Endothelial cell of hepatic sinusoid (primary cell): Measurements from ENCODE around the gene NT5M.

Experiments
- in situ Hi-C: cut with HindIII; loops from 2 replicates; pipeline ENCODE4 v1.10.0; 2017; ENCODE audit warnings: low sequenced_read_pairs

Gene NT5M

DNA sequence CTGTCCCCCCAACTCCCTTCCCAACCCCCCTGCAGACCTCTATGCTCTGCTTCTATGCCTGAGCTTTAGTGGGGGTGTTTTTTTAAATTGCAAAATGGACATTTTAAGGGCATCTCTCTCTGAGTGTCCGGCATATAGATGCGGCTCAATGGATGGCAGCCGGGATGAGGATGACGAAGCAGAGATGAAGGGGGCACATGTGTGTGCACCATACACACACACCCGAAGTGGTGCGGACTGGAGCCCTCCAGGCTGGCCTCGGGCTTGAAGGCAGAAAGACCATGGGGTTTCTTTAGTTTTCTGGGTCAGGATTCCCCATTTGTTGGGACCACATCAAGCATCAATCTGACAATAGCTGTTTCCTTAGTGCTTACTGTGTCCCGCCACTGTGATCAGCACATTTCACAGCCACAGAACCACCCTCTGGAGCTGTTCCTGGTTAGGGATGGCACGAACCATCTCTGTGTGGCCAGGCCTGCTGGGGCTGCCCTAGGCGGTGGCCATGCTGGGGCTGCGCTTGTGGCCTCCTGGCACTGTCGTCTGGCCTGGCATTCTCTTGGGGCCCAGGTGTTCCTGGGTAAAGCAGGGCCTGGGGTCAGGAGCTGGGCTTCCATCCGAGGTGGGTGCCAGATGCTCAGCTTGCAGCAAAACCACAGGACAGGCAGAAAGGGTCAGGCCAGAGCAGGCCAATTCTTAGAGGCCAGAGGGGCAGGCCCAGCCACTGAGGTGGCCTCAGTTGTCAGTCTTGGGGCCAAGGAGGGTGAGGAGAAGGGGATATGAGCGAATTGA, 49.9 kb downstream of the NT5M start:
- in situ Hi-C loops = no loop called here

DNA sequence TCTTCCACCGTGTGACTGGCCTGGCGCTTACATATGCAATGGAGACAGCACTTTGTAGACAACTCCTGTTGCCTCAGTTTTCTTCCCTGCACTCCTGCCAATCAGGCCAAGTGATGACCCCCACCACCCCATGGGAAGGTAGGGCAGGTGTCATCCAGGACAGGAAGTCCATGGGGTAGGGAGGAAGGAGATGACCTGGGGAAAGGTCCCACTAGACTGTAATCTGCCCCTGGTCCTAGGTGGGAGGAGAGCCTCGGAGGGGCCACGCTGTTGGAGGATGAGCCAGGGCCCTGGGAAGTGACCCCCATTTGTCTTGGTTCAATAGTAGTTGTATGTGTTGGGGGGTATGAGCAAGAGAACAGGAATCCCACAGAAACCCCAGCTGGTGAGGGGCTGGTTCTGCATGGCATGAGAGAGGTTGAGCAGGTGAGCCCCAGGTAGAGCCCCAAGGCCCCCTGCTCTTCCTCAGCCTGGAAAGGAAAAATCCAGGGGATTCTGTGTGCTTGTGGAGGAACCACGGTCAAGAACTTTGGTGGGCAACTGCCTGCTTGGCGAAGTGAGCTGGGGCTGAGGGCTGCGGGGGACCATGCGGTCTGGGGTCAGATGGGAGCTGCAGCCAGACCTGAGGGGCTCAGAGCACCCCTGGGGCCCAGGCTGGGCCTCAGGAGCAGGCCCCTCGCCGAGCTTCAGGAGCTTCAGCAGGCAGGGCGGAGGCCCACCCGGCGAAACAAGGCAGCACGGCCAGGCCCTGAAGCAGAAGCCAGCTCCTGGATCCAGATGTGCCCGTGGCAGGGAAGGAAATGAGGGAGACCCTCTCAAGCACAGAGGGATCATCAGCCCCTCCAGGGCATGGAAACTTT, 50.7 kb downstream of the NT5M start:
- in situ Hi-C loops = no loop called here

DNA sequence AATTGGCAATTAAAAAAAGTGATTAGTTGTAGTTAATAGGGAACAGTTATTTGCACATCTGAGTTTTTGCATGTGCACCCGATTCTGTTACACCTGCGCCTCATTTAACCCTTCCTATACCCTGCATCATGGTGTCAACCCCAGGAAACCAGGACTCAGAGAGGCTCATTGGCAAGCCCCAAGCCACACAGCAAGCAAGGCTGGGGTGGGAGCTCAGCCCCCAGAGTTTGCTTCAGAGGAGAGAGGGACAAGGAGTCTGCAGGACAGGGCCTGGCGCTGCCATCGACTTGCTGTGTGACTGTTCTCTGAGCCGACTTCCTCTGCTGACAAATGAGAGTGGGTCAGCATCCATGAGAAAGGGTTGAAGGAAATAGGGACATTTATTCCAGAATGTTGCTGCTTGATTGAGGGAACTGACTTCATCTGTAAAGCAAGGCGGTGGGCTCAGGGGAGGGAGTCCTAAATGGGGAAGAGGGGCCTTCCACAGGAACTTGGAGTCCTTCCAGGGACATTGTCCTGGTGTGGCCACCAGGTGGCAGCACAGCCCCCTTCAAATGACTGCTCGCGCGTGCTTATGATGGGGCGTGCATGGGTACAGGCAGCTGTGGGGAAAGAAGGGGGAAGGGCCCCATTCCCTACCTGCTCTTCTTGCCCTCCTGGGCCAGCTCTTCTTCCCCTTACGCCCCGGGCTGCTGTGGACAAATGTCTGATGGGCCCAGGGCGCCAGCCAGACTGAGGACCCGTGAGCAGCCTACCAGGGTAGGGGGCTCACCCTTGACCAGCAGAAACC, 51.6 kb downstream of the NT5M start:
- in situ Hi-C loops = no loop called here

DNA sequence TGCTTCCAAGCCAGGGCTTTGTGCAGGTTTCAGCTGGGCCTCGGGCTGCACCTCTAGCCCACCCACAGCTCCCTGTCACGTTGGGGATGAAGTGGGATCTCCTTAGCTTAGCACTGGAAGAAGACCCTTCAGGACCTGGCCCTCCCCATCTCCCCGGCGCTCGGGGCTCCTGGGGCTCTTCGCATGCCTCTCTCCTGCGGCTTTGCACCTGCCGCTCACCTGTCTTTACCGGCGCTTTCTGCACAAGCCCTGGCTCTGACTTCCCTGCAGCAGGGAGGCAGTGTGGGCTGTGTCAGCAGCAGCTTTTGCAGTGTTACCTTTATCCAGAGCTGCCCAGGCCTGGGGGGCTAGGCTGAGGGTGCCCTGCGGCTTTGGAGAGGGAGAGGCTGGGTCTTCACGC, 52.3 kb downstream of the NT5M start:
- in situ Hi-C loops = no loop called here

DNA sequence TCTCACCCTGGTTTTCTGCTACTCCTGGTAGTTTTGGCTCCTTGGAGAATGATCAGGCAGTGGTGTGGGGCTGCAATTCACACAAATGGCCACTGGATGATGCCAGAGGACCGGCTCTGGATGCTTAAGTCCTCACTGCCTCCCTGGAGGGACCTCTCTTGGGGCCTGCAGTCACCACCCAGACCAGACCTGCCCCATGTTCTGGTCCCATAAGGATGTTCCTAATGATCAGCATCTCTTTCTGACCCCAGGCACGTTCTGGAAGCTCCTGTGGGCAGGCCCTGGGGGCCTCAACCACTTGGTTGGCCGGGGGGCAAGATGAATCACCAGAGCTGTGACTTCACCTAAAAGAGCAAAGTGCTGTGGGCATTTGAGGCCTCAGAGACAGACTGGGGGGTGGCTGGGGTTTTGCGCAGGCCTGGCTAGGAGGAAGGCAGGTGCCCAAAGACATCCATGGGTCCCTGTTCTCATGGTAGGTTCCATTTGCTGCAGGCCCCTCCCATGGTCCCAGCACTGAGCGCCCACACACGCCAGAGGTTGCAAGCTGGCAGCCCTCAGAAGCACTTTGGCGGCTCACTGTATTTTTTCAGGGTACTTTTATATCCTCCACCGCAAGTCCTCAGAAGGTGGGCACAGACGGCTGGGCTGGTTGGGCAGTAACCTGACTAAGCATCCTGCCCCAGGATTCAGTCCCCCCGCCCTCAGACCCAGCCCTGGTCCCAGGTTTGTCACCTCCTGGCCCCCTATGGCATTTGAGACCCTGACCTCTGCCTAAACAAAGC, 53.2 kb downstream of the NT5M start:
- in situ Hi-C loops = no loop called here

DNA sequence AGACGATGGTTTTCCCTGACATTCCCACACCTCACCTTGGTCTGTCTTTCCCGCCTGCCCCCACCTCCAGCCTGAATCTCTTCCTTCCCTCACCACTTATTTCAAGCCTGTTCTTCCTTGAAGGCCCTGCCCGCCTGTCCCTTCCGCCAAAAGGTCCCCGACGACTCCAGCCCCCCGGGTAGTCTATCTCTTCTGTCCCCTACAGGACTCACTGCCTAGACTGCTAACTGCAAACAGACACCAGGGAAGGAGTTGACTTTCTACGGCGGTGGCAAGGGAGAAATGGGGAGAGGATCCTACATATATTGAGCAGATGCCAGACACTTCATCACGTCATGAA, 53.7 kb downstream of the NT5M start:
- in situ Hi-C loops = no loop called here

DNA sequence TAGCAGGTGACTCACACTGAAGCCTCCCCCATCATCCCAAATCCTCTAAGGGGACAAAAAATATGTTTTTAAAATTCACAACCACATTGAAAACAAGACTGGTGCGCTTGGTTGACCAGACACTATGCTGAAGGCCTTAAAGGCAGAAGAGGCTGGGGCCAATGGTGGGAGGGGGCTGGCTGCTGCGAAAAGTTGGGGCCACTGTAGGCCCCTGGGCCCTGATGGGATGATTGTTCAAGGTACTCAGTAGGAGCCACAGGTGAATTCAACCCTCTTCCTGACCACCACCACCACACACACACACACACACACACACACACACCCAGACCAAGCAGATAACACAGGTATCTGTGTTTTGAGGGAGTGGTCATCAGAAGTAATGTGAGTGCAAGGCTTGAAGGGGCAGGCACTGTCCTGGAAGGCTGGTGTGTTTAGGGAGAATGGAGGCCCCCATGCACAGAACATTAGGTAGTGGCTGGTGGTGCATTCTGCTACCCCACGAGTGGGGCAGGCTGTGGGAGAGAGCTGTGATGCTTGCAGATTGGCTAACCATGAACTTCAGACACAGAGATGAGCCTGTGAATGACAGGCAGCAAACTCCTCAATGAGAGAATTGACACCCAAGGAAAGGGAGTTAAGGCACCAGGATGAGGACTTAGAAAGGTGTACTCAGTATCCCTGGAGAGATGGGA, 55.0 kb downstream of the NT5M start:
- in situ Hi-C loops = no loop called here

DNA sequence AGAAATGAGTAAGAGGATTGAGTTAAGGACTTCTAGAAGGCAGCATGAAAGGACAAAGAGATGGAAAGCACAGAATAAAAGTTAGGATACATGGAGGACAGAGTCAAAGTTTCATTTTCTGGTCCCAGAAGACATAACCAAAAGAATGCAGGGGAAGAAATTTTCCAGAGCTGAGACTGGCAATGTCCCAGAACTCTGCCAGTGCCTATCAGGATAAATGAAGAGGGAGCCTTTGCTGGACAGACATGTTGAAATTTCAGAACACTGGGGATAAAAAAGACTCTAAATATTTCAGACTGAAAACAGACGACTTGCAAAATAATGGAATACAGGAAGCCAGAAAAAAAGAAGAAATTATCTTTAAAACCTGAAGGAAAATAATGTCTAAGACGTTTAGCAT, 55.7 kb downstream of the NT5M start:
- in situ Hi-C loops = no loop called here

DNA sequence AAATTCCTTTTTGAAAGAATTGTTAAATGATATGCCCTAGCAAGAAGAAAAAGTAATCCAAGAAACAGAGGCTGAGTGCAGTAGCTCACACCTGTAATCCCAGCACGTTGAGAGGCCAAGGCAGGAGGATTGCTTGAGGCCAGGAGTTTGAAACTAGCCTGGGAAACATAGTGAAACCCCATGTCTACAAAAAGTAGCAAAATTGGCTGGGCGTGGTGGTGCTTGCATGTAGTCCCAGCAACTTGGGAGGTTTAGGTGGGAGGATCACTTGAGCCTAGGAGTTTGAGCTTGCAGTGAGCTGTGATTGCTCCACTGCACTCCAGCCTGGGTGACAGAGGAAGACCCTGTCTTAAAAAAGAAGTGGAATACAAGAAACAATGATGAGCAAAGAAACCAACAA, 56.1 kb downstream of the NT5M start:
- in situ Hi-C loops = no loop called here

DNA sequence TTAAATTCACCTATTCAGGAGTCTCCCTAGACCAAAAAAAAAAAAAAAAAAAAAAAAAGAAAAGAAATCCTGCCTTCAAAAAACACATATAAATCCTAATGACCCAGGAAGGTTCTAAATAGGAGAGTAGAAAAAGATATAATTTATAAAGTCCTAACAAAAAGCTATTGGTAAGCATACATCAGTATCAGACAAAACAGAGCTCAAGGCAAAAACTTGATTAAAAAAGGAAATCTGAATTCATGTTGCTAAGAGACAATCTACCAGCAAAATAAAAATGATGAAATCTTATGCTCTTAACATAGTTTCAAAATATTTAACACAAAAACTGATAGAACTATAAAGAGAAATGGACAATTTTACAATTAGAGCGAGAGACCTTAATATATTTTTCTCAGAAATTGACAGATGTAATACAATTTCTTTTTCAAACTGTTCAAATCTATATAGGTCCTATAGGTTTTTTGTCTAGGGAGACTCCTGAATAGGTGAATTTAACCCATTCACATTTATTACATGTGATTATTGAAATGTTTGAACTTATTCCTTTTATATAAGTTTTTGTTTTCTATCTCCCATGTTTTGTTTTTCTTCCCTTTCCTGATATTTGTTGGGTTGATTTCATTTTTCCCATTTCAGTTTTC, 57.0 kb downstream of the NT5M start:
- in situ Hi-C loops = no loop called here

DNA sequence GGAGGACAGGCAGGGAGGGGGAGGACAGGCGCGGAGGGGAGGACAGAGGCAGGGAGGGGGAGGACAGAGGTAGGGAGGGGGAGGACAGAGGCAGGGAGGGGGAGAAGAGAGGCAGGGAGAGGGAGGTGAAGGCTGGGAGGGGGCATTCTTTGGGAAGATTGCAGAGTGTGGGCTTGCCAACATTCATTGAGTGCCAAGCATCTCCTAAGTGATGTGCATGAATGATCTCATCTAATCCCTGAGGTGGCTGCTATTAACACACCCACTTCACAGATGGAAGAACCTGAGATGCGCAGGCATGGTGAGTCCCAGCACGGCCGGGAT, 58.3 kb downstream of the NT5M start:
- in situ Hi-C loops = no loop called here

DNA sequence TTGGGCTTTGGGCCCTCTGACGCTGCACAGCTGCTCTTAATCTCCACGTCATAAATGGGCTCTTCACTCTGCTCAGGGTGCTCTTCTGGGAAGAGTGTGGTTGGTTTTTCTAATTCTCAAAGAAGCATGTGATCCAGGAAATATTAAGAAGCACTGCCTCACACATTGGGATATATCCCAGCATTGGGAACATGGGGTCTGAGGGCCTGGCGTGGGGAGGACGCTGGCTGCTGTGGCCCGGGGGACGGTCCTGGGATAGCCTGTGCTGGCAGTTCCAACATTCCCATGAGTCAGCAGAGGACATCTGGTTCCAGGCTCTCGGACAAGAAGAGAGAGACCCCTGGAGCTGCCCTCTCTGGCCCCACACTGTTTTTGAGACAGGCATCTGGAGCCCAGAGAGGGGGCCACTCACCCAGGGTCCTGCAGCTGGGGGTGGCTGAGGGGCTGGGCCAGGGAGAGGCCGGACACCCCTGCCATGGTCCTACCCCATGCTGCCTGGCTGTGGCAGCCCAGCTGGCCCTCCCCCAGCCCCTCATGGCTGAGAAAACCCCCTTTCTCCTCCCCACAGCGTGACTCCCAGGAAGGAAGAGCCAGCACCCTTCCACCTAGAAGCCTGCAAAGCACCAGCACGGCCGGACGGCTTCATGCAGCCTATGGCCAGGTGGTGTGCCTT, 58.8 kb downstream of the NT5M start:
- in situ Hi-C loops = no loop called here

DNA sequence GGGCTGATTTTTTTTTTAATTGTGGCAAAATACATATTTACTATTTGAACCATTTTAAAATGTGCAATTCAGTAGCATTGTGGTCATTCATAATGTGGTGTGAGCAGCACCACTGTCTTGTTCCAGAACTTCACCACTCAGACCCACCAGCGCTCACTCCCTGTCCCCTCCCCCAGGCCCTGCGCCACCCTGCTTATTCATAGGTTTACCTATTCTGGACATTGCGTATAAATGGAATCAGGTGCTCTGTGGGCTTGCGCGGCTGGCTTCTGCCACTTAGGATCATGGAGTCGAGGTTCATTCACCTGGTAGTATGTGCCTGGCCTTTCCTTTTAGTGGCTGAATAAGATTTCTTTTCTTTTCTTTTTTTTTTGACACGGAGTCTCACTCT, 59.4 kb downstream of the NT5M start:
- in situ Hi-C loops = no loop called here

DNA sequence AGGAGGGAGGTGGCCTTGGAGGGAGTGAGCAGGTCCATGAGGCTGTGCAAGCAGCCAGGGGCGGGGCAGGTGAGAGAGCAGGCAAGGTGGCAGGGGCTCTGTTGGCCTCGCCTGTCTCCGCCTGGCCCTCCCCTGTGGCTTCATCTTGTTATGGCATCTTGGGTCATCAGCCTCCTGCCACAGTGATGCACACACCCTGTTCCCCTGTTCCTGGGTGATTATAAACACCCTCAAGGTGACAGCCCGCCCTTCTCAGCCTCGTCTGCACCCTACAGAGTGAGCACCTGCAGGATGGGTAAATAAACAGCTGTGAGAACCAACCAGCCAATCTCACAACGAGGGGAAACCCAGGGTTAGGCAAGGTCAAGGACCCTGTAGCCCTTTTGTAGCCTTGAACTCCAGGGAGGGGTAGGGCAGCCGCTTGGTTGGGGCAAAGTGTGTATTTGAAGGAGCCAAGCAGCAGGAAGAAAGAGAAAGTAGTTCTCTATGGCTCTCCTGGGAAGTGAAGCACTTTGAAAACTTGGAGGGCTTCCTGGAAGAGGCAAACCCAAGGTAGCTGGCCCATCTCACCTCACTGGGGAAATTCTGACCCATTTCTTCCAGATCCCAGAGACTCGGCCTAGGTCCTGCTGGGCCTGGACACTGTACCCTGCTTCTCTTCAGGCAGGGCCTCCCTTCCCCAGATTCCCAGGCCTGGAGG, 60.6 kb downstream of the NT5M start:
- in situ Hi-C loops = no loop called here

DNA sequence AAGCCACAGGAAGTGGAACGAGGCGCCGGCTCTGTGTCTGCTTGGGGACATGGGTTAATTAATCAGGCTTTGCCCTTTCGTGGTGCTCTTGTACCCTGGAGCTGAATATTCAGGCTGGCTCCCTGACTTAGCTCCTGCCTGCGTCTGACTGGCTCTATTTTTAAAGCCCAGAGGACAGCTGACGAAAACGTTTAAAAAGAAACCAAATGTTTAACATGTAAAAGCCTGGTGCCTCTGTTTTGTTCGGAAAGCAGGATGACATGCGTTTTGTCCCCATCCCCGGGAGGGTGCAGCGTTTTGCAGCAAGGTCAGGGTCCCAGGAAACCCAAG, 61.1 kb downstream of the NT5M start:
- in situ Hi-C loops = no loop called here

DNA sequence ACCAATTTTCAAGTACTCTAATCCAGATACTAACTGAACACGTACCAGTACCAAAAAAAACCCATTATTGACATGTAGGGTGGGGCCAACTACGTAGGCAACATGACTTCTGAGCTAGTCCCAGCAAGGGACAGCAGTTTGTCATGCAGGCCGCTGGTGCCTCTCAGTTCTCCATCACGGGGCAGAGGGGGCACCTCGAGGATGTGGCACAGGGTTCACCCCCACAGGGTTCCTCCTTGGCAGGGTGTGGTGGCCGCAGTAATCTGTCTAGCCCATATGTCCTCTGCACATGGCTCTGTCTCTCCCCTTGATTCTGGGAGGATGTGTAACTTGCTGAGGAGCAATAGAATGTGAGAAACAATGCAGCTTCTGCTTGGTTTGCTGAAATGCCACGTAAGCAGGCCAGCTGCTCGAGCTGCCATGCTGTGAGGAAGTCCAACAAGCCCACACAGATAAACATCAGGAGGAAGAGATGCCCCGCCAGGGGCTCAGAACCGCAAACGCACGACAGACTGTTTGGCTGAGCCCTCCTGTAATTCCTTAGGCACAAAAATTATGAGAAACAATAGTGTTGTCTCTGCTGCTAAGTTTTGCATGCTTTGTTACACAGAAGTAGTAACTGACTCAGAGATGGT, 62.4 kb downstream of the NT5M start:
- in situ Hi-C loops = loop anchor here (5.0 kb wide), 1 partner anchor 67 kb away; no protein-coding TSS in a partner anchor

DNA sequence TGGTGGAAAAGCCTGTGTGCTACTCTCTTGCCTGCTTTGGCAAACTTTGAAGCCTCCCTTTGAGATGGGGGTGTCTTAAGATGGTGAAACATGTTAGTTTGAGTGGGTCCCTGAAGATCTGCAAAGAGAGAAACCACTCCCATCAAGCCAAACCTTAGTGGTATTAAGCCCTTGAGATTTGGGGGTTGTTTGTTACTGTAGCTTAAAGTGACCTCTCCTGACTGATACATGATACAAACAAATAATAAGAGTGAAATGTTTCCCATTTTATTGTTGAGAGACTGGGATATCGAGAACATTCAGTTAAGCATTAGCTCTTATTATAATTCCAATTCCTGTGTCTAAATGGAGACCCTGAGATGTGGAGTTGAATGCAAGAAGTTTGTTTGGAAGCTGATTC, 63.1 kb downstream of the NT5M start:
- in situ Hi-C loops = loop anchor here (5.0 kb wide), 1 partner anchor 66 kb away; no protein-coding TSS in a partner anchor
